Endothelial cell of umbilical vein (primary cell): ENCODE data around the gene PHC2. TPM values are rescaled to one million over a fixed set of nuclear protein-coding genes. Genes with fewer than 3 reads are reported as not detected.

ENCODE experiments used
- BruUV-seq: library from RNA; stranded (reverse); fragments of 400-500 nt; replicated peaks from 2 replicates; lab custom pipeline; 2021; lab: Mats Ljungman, UMichigan
- CTCF ChIA-PET: fragments of 300-600, 350-600 bp; sonication (Branson Sonifier 250); formaldehyde crosslinking; loops from one replicate; lab custom pipeline; 2021; ENCODE audit warnings: antibody characterized with exemption, inconsistent platforms; lab: Charles Lee
- POLR2A ChIA-PET: fragments of 300-600, 350-600 bp; sonication (Branson Sonifier 250); formaldehyde crosslinking; loops from one replicate; lab custom pipeline; 2021; ENCODE audit warnings: antibody characterized with exemption, inconsistent platforms; lab: Charles Lee
- DNase-seq: peaks from one replicate; pipeline ENCODE4 v3.0.0-alpha.2; 2011; ENCODE audit warnings: low read depth, low spot score
- FAIRE-seq: peaks from 2 replicates; lab custom pipeline; 2011; peaks lifted over from hg19 to GRCh38; lab: Jason Lieb, UNC
- H2AFZ ChIP-seq: 2 replicates; pipeline ENCODE4 v1.6.0; 2012; ENCODE audit warnings: low read depth, low read length, control low read depth, inconsistent platforms
- H3K27ac ChIP-seq: 2 replicates; pipeline ENCODE4 v1.5.1; 2011; ENCODE audit warnings: low read depth, mild to moderate bottlenecking, control low read depth, low read length, moderate library complexity; ENCODE audit not compliant: insufficient read depth
- H3K27me3 ChIP-seq, 2 experiments: 2 replicates each; pipeline versions ENCODE4 v1.6.0 to v1.6.1; 2011; ENCODE audit warnings: low read length in 2 of 2, mixed read lengths in 1 of 2; ENCODE audit not compliant: control insufficient read depth in 2 of 2, insufficient read depth in 2 of 2
- H3K36me3 ChIP-seq, 2 experiments: 2 replicates in 1 of 2; 3 replicates in 1 of 2; pipeline ENCODE4 v1.5.1; 2011; ENCODE audit warnings: low read length in 2 of 2, mild to moderate bottlenecking in 1 of 2, moderate library complexity in 1 of 2; ENCODE audit not compliant: control insufficient read depth in 2 of 2, insufficient read depth in 2 of 2; ENCODE audit errors: extremely low read depth in 1 of 2
- H3K4me1 ChIP-seq: 3 replicates; pipeline ENCODE4 v1.5.1; 2011; ENCODE audit warnings: mild to moderate bottlenecking, low read length; ENCODE audit not compliant: control insufficient read depth, insufficient read depth; ENCODE audit errors: extremely low read depth
- H3K4me2 ChIP-seq: 2 replicates; pipeline ENCODE4 v1.6.1; 2011; ENCODE audit warnings: low read length, control low read depth, mixed read lengths; ENCODE audit not compliant: insufficient read depth
- H3K4me3 ChIP-seq, 3 experiments: fragments of 200-600 bp in 1 of 3; sonication (generic), shearing (Covaris generic) in 1 of 3; replicated peaks in 1 of 3; 2 replicates each; pipeline ENCODE4 v1.5.1; 2011 to 2016; ENCODE audit warnings: control low read depth in 3 of 3, low read length in 3 of 3, mild to moderate bottlenecking in 2 of 3, inconsistent platforms in 1 of 3, low read depth in 1 of 3, moderate library complexity in 1 of 3; ENCODE audit not compliant: insufficient read depth in 1 of 3
- H3K79me2 ChIP-seq: 2 replicates; pipeline ENCODE4 v1.6.0; 2012; ENCODE audit warnings: low read length, inconsistent platforms; ENCODE audit not compliant: control insufficient read depth, insufficient read depth
- H3K9ac ChIP-seq: replicated peaks from 2 replicates; pipeline ENCODE3; 2011; ENCODE audit warnings: low read length, control low read depth; ENCODE audit not compliant: insufficient read depth; ENCODE audit errors: extremely low read depth
- H3K9me1 ChIP-seq: replicated peaks from 3 replicates; pipeline ENCODE4 v1.6.0; 2011; ENCODE audit warnings: mild to moderate bottlenecking, low read length; ENCODE audit not compliant: control insufficient read depth, insufficient read depth; ENCODE audit errors: extremely low read depth
- H3K9me3 ChIP-seq: replicated peaks from 2 replicates; pipeline ENCODE4 v1.5.1; 2012; ENCODE audit warnings: low read length, inconsistent platforms; ENCODE audit not compliant: control insufficient read depth, insufficient read depth
- H4K20me1 ChIP-seq: replicated peaks from 2 replicates; pipeline ENCODE3; 2011; ENCODE audit warnings: mild to moderate bottlenecking, low read length; ENCODE audit not compliant: control insufficient read depth, insufficient read depth; ENCODE audit errors: extremely low read depth
- CTCF ChIP-seq, 2 donors: IDR thresholded peaks; 1 replicate in 1 of 2; 2 replicates in 1 of 2; pipeline ENCODE4 v1.5.1; 2011; ENCODE audit warnings: low read length in 2 of 2, mild to moderate bottlenecking in 2 of 2, moderate library complexity in 2 of 2, control low read depth in 1 of 2, inconsistent platforms in 1 of 2, low read depth in 1 of 2; ENCODE audit not compliant: insufficient read depth in 1 of 2; ENCODE audit errors: extremely low read depth in 1 of 2
- EZH2 ChIP-seq: IDR thresholded peaks from 2 replicates; pipeline ENCODE4 v1.6.1; 2012; ENCODE audit warnings: borderline replicate concordance, low read depth, mild to moderate bottlenecking, moderate library complexity, low read length, inconsistent platforms; ENCODE audit not compliant: severe bottlenecking
- FOS ChIP-seq: IDR thresholded peaks from 2 replicates; pipeline ENCODE4 v1.6.1; 2011; ENCODE audit warnings: mild to moderate bottlenecking, low read length, moderate library complexity, borderline replicate concordance; ENCODE audit not compliant: insufficient read depth
- GATA2 ChIP-seq: IDR thresholded peaks from 2 replicates; pipeline ENCODE4 v1.7.0; 2011; ENCODE audit warnings: low read depth, mild to moderate bottlenecking, moderate library complexity, mixed read lengths, low read length; ENCODE audit not compliant: insufficient read length, insufficient read depth
- JUN ChIP-seq: IDR thresholded peaks from 2 replicates; pipeline ENCODE4 v1.6.1; 2011; ENCODE audit warnings: borderline replicate concordance, low read depth; ENCODE audit not compliant: insufficient read length, insufficient read depth
- MAX ChIP-seq: IDR thresholded peaks from 2 replicates; pipeline ENCODE4 v1.6.1; 2011; ENCODE audit not compliant: insufficient read depth, insufficient read length
- MYC ChIP-seq: IDR thresholded peaks from one replicate; pipeline ENCODE4 v1.6.1; 2011; ENCODE audit warnings: mild to moderate bottlenecking, low read depth, low read length
- POLR2A ChIP-seq: IDR thresholded peaks from 2 replicates; pipeline ENCODE4 v1.6.1; 2012; ENCODE audit warnings: low read depth, mild to moderate bottlenecking, control low read depth, low read length
- POLR2AphosphoS5 ChIP-seq: IDR thresholded peaks from 2 replicates; pipeline ENCODE4 v1.6.1; 2012; ENCODE audit warnings: low read depth, mild to moderate bottlenecking, control low read depth, low read length, moderate library complexity; ENCODE audit not compliant: insufficient read depth
- dilution Hi-C: fragments of 300-500 bp; cut with MboI; formaldehyde crosslinking; loops from one replicate; pipeline ENCODE4 v1.15.0; 2019; ENCODE audit warnings: low sequenced_read_pairs; ENCODE audit not compliant: extremely low pct_ligation_motif_present
- intact Hi-C: fragments of 100-400 bp; cut with micrococcal nuclease; formaldehyde crosslinking; loops from one replicate; pipeline ENCODE4 v1.10.0; 2022
- polyA plus RNA-seq, 4 experiments: library from polyadenylated mRNA; depleted of rRNA in 3 of 4; stranded (reverse) in 3 of 4; unstranded in 1 of 4; fragments of >200 nt; gene quantifications; 2 replicates each; pipeline versions ENCODE4 v1.2.1 to v1.2.3, GENCODE V29; 2011 to 2012; ENCODE audit warnings: missing spikeins in 1 of 4
- total RNA-seq: library from RNA; stranded (reverse); gene quantifications from 2 replicates; pipeline ENCODE4 v1.2.3, GENCODE V29; 2021

The PHC2 gene
- total and polyA plus RNA-seq, 2 donors (not counting 3 experiments of a cell fraction or from before 2014, with no cell fraction given) = 65.6 to 79.0 TPM

- dilution Hi-C loops (no loop called here), intact Hi-C loops (no loop called here)
- CTCF ChIA-PET = no interaction called here
Observed at GRCh38 chr1:33317946-33318345, 112.9 kb downstream of the PHC2 start.

More at GRCh38 chr1:33317946-33318345, 112.9 kb downstream of the PHC2 start:
- Histone ChIP-seq H3K9ac (no peak overlapping the region), H3K4me1 (no peaks in the 10 kb centered on the region), H3K27me3 (no peaks in the 10 kb centered on the region), H3K79me2 (no peaks in the 10 kb centered on the region), H3K9me3 (no peaks in the 10 kb centered on the region), H3K36me3 (peaks cover 2 to 4% of the 10 kb centered on the region in 2 experiments), H3K4me3 (no peak overlapping the region), H3K27ac (no peak overlapping the region), H3K9me1 (no peaks in the 10 kb centered on the region), H2AFZ (no peak overlapping the region), H3K4me2 (no peak overlapping the region), H4K20me1 (no peaks in the 10 kb centered on the region)
- BruUV-seq = no TSS peak
- FAIRE-seq (no peak), DNase-seq (no peak)
- TF ChIP-seq FOS = no peak
- no peak for TF ChIP-seq POLR2A
- TF ChIP-seq JUN = no peak
- no peak for TF ChIP-seq MAX
- TF ChIP-seq POLR2AphosphoS5 = no peak
- no peak for TF ChIP-seq MYC
- TF ChIP-seq CTCF (IDR thresholded peaks at IDR 0.05; ENCODE audit: extremely low read depth in 1 of 2, insufficient read depth in 1 of 2, low read depth in 1 of 2, low read length in 2 of 2) = no peak
- TF ChIP-seq EZH2 = no peak
- no peak for TF ChIP-seq GATA2
- POLR2A ChIA-PET = no interaction called here
